Body of pancreas (tissue), 4 donors: ENCODE data around the gene WWC2. TPM values are rescaled to one million over a fixed set of nuclear protein-coding genes. Genes with fewer than 3 reads are reported as not detected.

ENCODE experiments used
- ATAC-seq: fragments of 150-250 bp; one replicate; pipeline ENCODE4 v1.9.1; 2016
- DNase-seq, 4 donors: peaks; one replicate each; pipeline ENCODE4 v3.0.0-alpha.2; 2019
- H3K27ac ChIP-seq, 4 donors: fragments of 200-600 bp; sonication (generic); 1 replicate in 3 of 4; 2 replicates in 1 of 4; pipeline versions ENCODE4 v1.5.1 to v1.6.1; 2016 to 2019; ENCODE audit warnings: mild to moderate bottlenecking in 1 of 4, mixed read lengths in 1 of 4, moderate library complexity in 1 of 4
- H3K27me3 ChIP-seq, 2 donors: fragments of 200-600 bp; sonication (generic); one replicate each; pipeline ENCODE4 v1.6.0; 2016; ENCODE audit warnings: mild to moderate bottlenecking in 1 of 2
- H3K36me3 ChIP-seq, 2 donors: fragments of 200-600 bp; sonication (generic); replicated peaks in 1 of 2; 2 replicates each; pipeline ENCODE4 v1.5.1; 2016; ENCODE audit warnings: low read depth in 2 of 2; ENCODE audit not compliant: insufficient read depth in 1 of 2
- H3K4me1 ChIP-seq: fragments of 200-600 bp; sonication (generic); one replicate; pipeline ENCODE4 v1.6.0; 2016
- H3K4me3 ChIP-seq, 2 donors: fragments of 200-600 bp; sonication (generic); 1 replicate in 1 of 2; 2 replicates in 1 of 2; pipeline ENCODE4 v1.5.1; 2016 to 2019
- H3K9me3 ChIP-seq, 3 donors: fragments of 200-600 bp; sonication (generic); 1 replicate in 2 of 3; 2 replicates in 1 of 3; pipeline ENCODE4 v1.5.1; 2016
- CTCF ChIP-seq, 7 experiments: fragments of 450-650 bp in 4 of 7; fragments of 200-600 bp in 3 of 7; sonication (generic) in 3 of 7; IDR thresholded peaks; one replicate each; pipeline ENCODE4 v1.5.1; 2016 to 2019; ENCODE audit warnings: antibody characterized with exemption in 7 of 7
- POLR2A ChIP-seq, 3 donors: fragments of 450-650 bp; IDR thresholded peaks; one replicate each; pipeline ENCODE4 v1.6.1; 2016; ENCODE audit warnings: antibody characterized with exemption in 3 of 3, mild to moderate bottlenecking in 2 of 3
- WGBS, 2 donors: methylation state at CpG; one replicate each; pipeline ENCODE4 v1.1.5; 2017; 5-methylcytosine and 5-hydroxymethylcytosine counted together
- intact Hi-C: fragments of 100-400 bp; cut with DNase I; formaldehyde crosslinking; loops from one replicate; pipeline ENCODE4 v1.15.1; 2023
- total RNA-seq, 2 donors: library from RNA; depleted of rRNA; stranded (reverse); fragments of >200 nt; gene quantifications; one replicate each; pipeline ENCODE4 v1.1.0, GENCODE V29; 2016

WWC2 gene
- total RNA-seq, 2 donors from 2014 or later = 24.4 to 30.3 TPM

GRCh38 chr4:183241721-183242151, 142.7 kb downstream of the WWC2 start:
- ATAC-seq (peak; percentile 27), DNase-seq (no peak)
- 27 to 39% methylated on average over 6 of the region's 6 CpGs for WGBS, 2 donors
- intact Hi-C loops = no loop called here
- Histone ChIP-seq H3K9me3 (no peaks in the 10 kb centered on the region), H3K4me3 (no peak overlapping the region), H3K27me3 (no peaks in the 10 kb centered on the region), H3K36me3 (peaks cover 0 to 3% of the 10 kb centered on the region in 2 donors), H3K4me1 (peaks cover 40% of the 10 kb centered on the region), H3K27ac (peak overlapping the region; percentile 35 to 85 (median 78))
- no peak for TF ChIP-seq POLR2A (IDR thresholded peaks at IDR 0.05)
- no peak for TF ChIP-seq CTCF (IDR thresholded peaks at IDR 0.05)

GRCh38 chr4:183242291-183242690, 143.2 kb downstream of the WWC2 start:
- no peak overlapping the region for H3K4me3 ChIP-seq
- ATAC-seq (no peak), DNase-seq (no peak)
- 64 to 76% methylated on average over 2 of the region's 2 CpGs for WGBS, 2 donors
- intact Hi-C loops = no loop called here
- TF ChIP-seq CTCF (IDR thresholded peaks at IDR 0.05) (no peak), POLR2A (IDR thresholded peaks at IDR 0.05) (no peak)
- peak overlapping the region in 3 of 4 donors; percentile 73 to 85 (median 82) for H3K27ac ChIP-seq
- H3K36me3 ChIP-seq = peaks cover 0 to 3% of the 10 kb centered on the region in 2 donors
- H3K9me3 ChIP-seq = no peaks in the 10 kb centered on the region
- H3K27me3 ChIP-seq = no peaks in the 10 kb centered on the region
- peaks cover 40% of the 10 kb centered on the region for H3K4me1 ChIP-seq

- intact Hi-C loops = no loop called here
- H3K27me3 ChIP-seq = no peaks in the 10 kb centered on the region
- no peak for ATAC-seq
These were observed 145.0 kb downstream of the WWC2 start for GRCh38 chr4:183244019-183244418.

GRCh38 chr4:183244506-183244905, 145.4 kb downstream of the WWC2 start:
- DNase-seq = peak; percentile 25 to 53 (median 44)
- H3K27ac ChIP-seq = peak overlapping the region in 3 of 4 donors; percentile 44 to 57 (median 56)
- peaks cover 0 to 6% of the 10 kb centered on the region in 2 donors for H3K36me3 ChIP-seq
- H3K4me3 ChIP-seq = no peak overlapping the region
- H3K4me1 ChIP-seq = peaks cover 29% of the 10 kb centered on the region
- 44 to 64% methylated on average over 2 of the region's 2 CpGs for WGBS, 2 donors
- no peaks in the 10 kb centered on the region for H3K27me3 ChIP-seq
- ATAC-seq = no peak
- TF ChIP-seq POLR2A (IDR thresholded peaks at IDR 0.05) (no peak), CTCF (IDR thresholded peaks at IDR 0.05) (no peak)
- intact Hi-C loops = no loop called here
- no peaks in the 10 kb centered on the region for H3K9me3 ChIP-seq

More at GRCh38 chr4:183244019-183244418, 145.0 kb downstream of the WWC2 start:
- TF ChIP-seq CTCF (IDR thresholded peaks at IDR 0.05) (no peak), POLR2A (IDR thresholded peaks at IDR 0.05) (no peak)
- DNase-seq = no peak
- peak overlapping the region in 3 of 4 donors; percentile 44 to 57 (median 47) for H3K27ac ChIP-seq
- H3K9me3 ChIP-seq = no peaks in the 10 kb centered on the region
- H3K4me3 ChIP-seq = no peak overlapping the region
- WGBS, 2 donors = 56 to 61% methylated on average over 8 of the region's 8 CpGs
- peaks cover 34% of the 10 kb centered on the region for H3K4me1 ChIP-seq
- H3K36me3 ChIP-seq = peaks cover 0 to 6% of the 10 kb centered on the region in 2 donors

- no peak overlapping the region for H3K4me3 ChIP-seq
- peaks cover 25% of the 10 kb centered on the region for H3K4me1 ChIP-seq
- H3K27me3 ChIP-seq = no peaks in the 10 kb centered on the region
- H3K27ac ChIP-seq = no peak overlapping the region
- DNase-seq = no peak
- intact Hi-C loops = no loop called here
- WGBS, 2 donors = 89 to 90% methylated on average over 2 of the region's 2 CpGs
- no peak for TF ChIP-seq POLR2A (IDR thresholded peaks at IDR 0.05)
- no peak for TF ChIP-seq CTCF (IDR thresholded peaks at IDR 0.05)
- no peaks in the 10 kb centered on the region for H3K9me3 ChIP-seq
- no peak for ATAC-seq
- H3K36me3 ChIP-seq = peaks cover 0 to 6% of the 10 kb centered on the region in 2 donors
These were observed 149.1 kb downstream of the WWC2 start for GRCh38 chr4:183248201-183248600.
